Pancreas (tissue), 10 donors: ENCODE data around the gene BMPR1B. TPM values are rescaled to one million over a fixed set of nuclear protein-coding genes. Genes with fewer than 3 reads are reported as not detected.
A peak's percentile ranks its signal among the peaks of the same experiment; 100 is the strongest.

Experiments used
- ATAC-seq, 4 donors: fragments of 200-7000 bp; cut with Tn5 transposase; one replicate each; pipeline versions ENCODE4 v1.8.0 to v1.9.1; 2020; ENCODE audit warnings: mild to moderate bottlenecking in 4 of 4, moderate library complexity in 4 of 4
- DNase-seq, 6 donors: peaks; one replicate each; pipeline ENCODE4 v3.0.0-alpha.2; 2020
- FAIRE-seq: peaks from 2 replicates; lab custom pipeline; 2012; peaks lifted over from hg19 to GRCh38; lab: Jason Lieb, UNC
- H3K27ac ChIP-seq, 4 donors: fragments of 200-600 bp; sonication (generic); 1 replicate in 3 of 4; 2 replicates in 1 of 4; pipeline versions ENCODE4 v1.5.0 to v1.8.0; 2020
- H3K27me3 ChIP-seq, 4 donors: fragments of 200-600 bp; one replicate each; pipeline ENCODE4 v1.8.0; 2021
- H3K36me3 ChIP-seq, 3 donors: fragments of 200-600 bp; sonication (generic) in 1 of 3; one replicate each; pipeline versions ENCODE4 v1.5.0 to v1.8.0; 2020 to 2021
- H3K4me1 ChIP-seq, 3 donors: fragments of 200-600 bp; one replicate each; pipeline ENCODE4 v1.8.0; 2021
- H3K4me3 ChIP-seq, 4 donors: fragments of 200-600 bp; sonication (generic) in 2 of 4; one replicate each; pipeline versions ENCODE4 v1.5.0 to v1.8.0; 2020 to 2021
- H3K9me3 ChIP-seq, 4 donors: fragments of 200-600 bp; one replicate each; pipeline ENCODE4 v1.8.0; 2021
- CTCF ChIP-seq, 4 donors: fragments of 200-600 bp; sonication (generic) in 3 of 4; IDR thresholded peaks; one replicate each; pipeline versions ENCODE4 v1.5.0 to v1.8.0; 2021; ENCODE audit warnings: antibody characterized with exemption in 4 of 4
- WGBS, 2 donors: extraction: QIAGEN DNeasy Blood & Tissue Kit; methylation state at CpG; one replicate each; pipeline ENCODE4 v1.1.7; 2013; 5-methylcytosine and 5-hydroxymethylcytosine counted together
- intact Hi-C, 3 donors: fragments of 100-400 bp; cut with DNase I; formaldehyde crosslinking; loops; one replicate each; pipeline versions ENCODE4 v1.11.1 to v1.14.2; 2022
- polyA plus RNA-seq, 2 donors: library from polyadenylated mRNA; stranded (reverse); fragments of 200-250 nt; gene quantifications; one replicate each; pipeline ENCODE4 v1.2.3, GENCODE V29; 2013
- total RNA-seq, 6 donors: library from RNA; stranded (reverse); fragmentation: NEBNext Ultra II Directional in 4 of 6; extraction: Animal tissue kit (Norgen Biotek cat#: 25700) in 4 of 6; gene quantifications; one replicate each; pipeline versions ENCODE4 v1.2.1 to v1.2.4, GENCODE V29; 2021 to 2023
- donor health status: healthy with polysubstance abuse.
- donor health status: DM: no; HTN: no; CAD: no; lungs with moderate emphysema.
- donor health status: DM: no; HTN: no; CAD: no.
- donor health status: control.
- donor health status: control.
- donor health status: Bipolar disorder and iron deficiency.
- donor health status: DM: yes; HTN: yes; CAD: no.
- donor health status: DM: no; HTN: no; CAD: no.
- donor health status: DM: no; HTN: no; CAD: no.
- donor health status: DM: yes; HTN: yes; CAD: no.

BMPR1B gene
- total and polyA plus RNA-seq, 8 donors = 0.46 to 3.7 (median 1.6) TPM

- Histone ChIP-seq H3K4me1 (peaks cover 0 to 4% (median 0%) of the 10 kb centered on the region in 3 donors), H3K9me3 (no peaks in the 10 kb centered on the region), H3K4me3 (peak overlapping the region; percentile 21 to 58 (median 46)), H3K27ac (peak overlapping the region; percentile 31 to 53 (median 46)), H3K36me3 (no peaks in the 10 kb centered on the region), H3K27me3 (peaks cover 0 to 7% (median 2%) of the 10 kb centered on the region in 4 donors)
- DNase-seq (peak in 1 of 6 donors; percentile 8), ATAC-seq (peak; percentile 32 to 43 (median 36)), FAIRE-seq (no peak)
- intact Hi-C loops = no loop called here
- 9 to 10% methylated on average over 19 of the region's 19 CpGs for WGBS, 2 donors
- TF ChIP-seq CTCF (IDR thresholded peaks at IDR 0.05) = no peak
These were observed 1.1 kb downstream of the BMPR1B start for GRCh38 chr4:94758700-94759399.

- Histone ChIP-seq H3K4me1 (peaks cover 0 to 4% (median 0%) of the 10 kb centered on the region in 3 donors), H3K36me3 (no peaks in the 10 kb centered on the region), H3K4me3 (no peak overlapping the region), H3K27ac (no peak overlapping the region), H3K9me3 (no peaks in the 10 kb centered on the region), H3K27me3 (peaks cover 0 to 5% (median 2%) of the 10 kb centered on the region in 4 donors)
- WGBS, 2 donors = 89 to 92% methylated on average over 1 of the region's 1 CpG
- no peak for TF ChIP-seq CTCF (IDR thresholded peaks at IDR 0.05)
- intact Hi-C loops = no loop called here
- ATAC-seq = no peak
- FAIRE-seq = no peak
- no peak for DNase-seq
These were observed 2.0 kb downstream of the BMPR1B start for GRCh38 chr4:94759767-94760211.

GRCh38 chr4:94762326-94762725, 4.6 kb downstream of the BMPR1B start:
- Histone ChIP-seq H3K27ac (no peak overlapping the region), H3K9me3 (no peaks in the 10 kb centered on the region), H3K4me1 (peaks cover 0 to under 1% (median 0%) of the 10 kb centered on the region in 3 donors), H3K36me3 (no peaks in the 10 kb centered on the region), H3K27me3 (peaks cover 0 to under 1% (median 0%) of the 10 kb centered on the region in 4 donors), H3K4me3 (no peak overlapping the region)
- ATAC-seq (no peak), FAIRE-seq (no peak), DNase-seq (no peak)
- 80 to 88% methylated on average over 4 of the region's 4 CpGs for WGBS, 2 donors
- intact Hi-C loops = no loop called here
- no peak for TF ChIP-seq CTCF (IDR thresholded peaks at IDR 0.05)

GRCh38 chr4:94763005-94763404, 5.2 kb downstream of the BMPR1B start:
- intact Hi-C loops = no loop called here
- Histone ChIP-seq H3K27me3 (no peaks in the 10 kb centered on the region), H3K27ac (no peak overlapping the region), H3K9me3 (no peaks in the 10 kb centered on the region), H3K36me3 (no peaks in the 10 kb centered on the region), H3K4me3 (no peak overlapping the region), H3K4me1 (no peaks in the 10 kb centered on the region)
- DNase-seq (no peak), FAIRE-seq (no peak), ATAC-seq (no peak)
- 68 to 82% methylated on average over 4 of the region's 4 CpGs for WGBS, 2 donors
- no peak for TF ChIP-seq CTCF (IDR thresholded peaks at IDR 0.05)

- no peaks in the 10 kb centered on the region for H3K4me1 ChIP-seq
- no peaks in the 10 kb centered on the region for H3K36me3 ChIP-seq
- 50 to 52% methylated on average over 3 of the region's 3 CpGs for WGBS, 2 donors
- H3K27ac ChIP-seq = no peak overlapping the region
- H3K9me3 ChIP-seq = no peaks in the 10 kb centered on the region
- no peak overlapping the region for H3K4me3 ChIP-seq
- ATAC-seq = no peak
- no peak for FAIRE-seq
- intact Hi-C loops = no loop called here
- no peak for DNase-seq
- H3K27me3 ChIP-seq = no peaks in the 10 kb centered on the region
- no peak for TF ChIP-seq CTCF (IDR thresholded peaks at IDR 0.05)
These were observed 5.7 kb downstream of the BMPR1B start for GRCh38 chr4:94763500-94763899.
